Liver (tissue), 3 donors: ENCODE results near the gene PLCB1.

Experiments used
- ATF3 ChIP-seq: IDR thresholded peaks from 2 replicates; pipeline ENCODE4 v1.6.1; 2016; ENCODE audit warnings: antibody characterized with exemption
- EGR1 ChIP-seq, 2 donors: IDR thresholded peaks; 2 replicates each; pipeline ENCODE4 v1.6.1; 2016 to 2018; ENCODE audit warnings: antibody characterized with exemption in 2 of 2, low read depth in 2 of 2
- RAD21 ChIP-seq, 2 donors: IDR thresholded peaks; 2 replicates each; pipeline ENCODE4 v1.6.1; 2016; ENCODE audit warnings: antibody characterized with exemption in 2 of 2, mild to moderate bottlenecking in 2 of 2
- YY1 ChIP-seq: IDR thresholded peaks from 2 replicates; pipeline ENCODE4 v1.6.1; 2016; ENCODE audit warnings: antibody characterized with exemption, mild to moderate bottlenecking
- TF ChIP-seq, protein P1 (sequence below): IDR thresholded peaks from 2 replicates; pipeline ENCODE4 v1.6.1; 2016; ENCODE audit warnings: antibody characterized with exemption
- TF ChIP-seq, protein P2 (sequence below): fragments of 150-350 bp; IDR thresholded peaks from 2 replicates; pipeline ENCODE4 v1.5.1; 2017; ENCODE audit warnings: improper control_type of control experiment, low read depth, low read length; ENCODE audit not compliant: missing input control
- TF ChIP-seq, protein P3 (sequence below): IDR thresholded peaks from 2 replicates; pipeline ENCODE4 v1.6.1; 2016; ENCODE audit warnings: antibody characterized with exemption, mild to moderate bottlenecking
- donor health status: healthy.
- donor health status: healthy.

GRCh38 chr20:8608470-8608869 is 476.4 kb downstream of the PLCB1 start:
- TF ChIP-seq, protein P1, sequence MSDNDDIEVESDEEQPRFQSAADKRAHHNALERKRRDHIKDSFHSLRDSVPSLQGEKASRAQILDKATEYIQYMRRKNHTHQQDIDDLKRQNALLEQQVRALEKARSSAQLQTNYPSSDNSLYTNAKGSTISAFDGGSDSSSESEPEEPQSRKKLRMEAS: no peak
- TF ChIP-seq, protein P2, sequence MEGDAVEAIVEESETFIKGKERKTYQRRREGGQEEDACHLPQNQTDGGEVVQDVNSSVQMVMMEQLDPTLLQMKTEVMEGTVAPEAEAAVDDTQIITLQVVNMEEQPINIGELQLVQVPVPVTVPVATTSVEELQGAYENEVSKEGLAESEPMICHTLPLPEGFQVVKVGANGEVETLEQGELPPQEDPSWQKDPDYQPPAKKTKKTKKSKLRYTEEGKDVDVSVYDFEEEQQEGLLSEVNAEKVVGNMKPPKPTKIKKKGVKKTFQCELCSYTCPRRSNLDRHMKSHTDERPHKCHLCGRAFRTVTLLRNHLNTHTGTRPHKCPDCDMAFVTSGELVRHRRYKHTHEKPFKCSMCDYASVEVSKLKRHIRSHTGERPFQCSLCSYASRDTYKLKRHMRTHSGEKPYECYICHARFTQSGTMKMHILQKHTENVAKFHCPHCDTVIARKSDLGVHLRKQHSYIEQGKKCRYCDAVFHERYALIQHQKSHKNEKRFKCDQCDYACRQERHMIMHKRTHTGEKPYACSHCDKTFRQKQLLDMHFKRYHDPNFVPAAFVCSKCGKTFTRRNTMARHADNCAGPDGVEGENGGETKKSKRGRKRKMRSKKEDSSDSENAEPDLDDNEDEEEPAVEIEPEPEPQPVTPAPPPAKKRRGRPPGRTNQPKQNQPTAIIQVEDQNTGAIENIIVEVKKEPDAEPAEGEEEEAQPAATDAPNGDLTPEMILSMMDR: no peak
- TF ChIP-seq, protein P3, sequence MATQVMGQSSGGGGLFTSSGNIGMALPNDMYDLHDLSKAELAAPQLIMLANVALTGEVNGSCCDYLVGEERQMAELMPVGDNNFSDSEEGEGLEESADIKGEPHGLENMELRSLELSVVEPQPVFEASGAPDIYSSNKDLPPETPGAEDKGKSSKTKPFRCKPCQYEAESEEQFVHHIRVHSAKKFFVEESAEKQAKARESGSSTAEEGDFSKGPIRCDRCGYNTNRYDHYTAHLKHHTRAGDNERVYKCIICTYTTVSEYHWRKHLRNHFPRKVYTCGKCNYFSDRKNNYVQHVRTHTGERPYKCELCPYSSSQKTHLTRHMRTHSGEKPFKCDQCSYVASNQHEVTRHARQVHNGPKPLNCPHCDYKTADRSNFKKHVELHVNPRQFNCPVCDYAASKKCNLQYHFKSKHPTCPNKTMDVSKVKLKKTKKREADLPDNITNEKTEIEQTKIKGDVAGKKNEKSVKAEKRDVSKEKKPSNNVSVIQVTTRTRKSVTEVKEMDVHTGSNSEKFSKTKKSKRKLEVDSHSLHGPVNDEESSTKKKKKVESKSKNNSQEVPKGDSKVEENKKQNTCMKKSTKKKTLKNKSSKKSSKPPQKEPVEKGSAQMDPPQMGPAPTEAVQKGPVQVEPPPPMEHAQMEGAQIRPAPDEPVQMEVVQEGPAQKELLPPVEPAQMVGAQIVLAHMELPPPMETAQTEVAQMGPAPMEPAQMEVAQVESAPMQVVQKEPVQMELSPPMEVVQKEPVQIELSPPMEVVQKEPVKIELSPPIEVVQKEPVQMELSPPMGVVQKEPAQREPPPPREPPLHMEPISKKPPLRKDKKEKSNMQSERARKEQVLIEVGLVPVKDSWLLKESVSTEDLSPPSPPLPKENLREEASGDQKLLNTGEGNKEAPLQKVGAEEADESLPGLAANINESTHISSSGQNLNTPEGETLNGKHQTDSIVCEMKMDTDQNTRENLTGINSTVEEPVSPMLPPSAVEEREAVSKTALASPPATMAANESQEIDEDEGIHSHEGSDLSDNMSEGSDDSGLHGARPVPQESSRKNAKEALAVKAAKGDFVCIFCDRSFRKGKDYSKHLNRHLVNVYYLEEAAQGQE: no peak
- TF ChIP-seq YY1: no peak
- no peak for TF ChIP-seq RAD21 (IDR thresholded peaks at IDR 0.05)
- TF ChIP-seq EGR1 (IDR thresholded peaks at IDR 0.05; ENCODE audit: low read depth in 2 of 2): no peak
- no peak for TF ChIP-seq ATF3
